ENCODE measurements around the gene FCN1. TPM values are rescaled to one million over a fixed set of nuclear protein-coding genes. Genes with fewer than 3 reads are reported as not detected.

FCN1 gene
- total and polyA plus RNA-seq, 2 experiments from 2014 or later = not detected

DNA sequence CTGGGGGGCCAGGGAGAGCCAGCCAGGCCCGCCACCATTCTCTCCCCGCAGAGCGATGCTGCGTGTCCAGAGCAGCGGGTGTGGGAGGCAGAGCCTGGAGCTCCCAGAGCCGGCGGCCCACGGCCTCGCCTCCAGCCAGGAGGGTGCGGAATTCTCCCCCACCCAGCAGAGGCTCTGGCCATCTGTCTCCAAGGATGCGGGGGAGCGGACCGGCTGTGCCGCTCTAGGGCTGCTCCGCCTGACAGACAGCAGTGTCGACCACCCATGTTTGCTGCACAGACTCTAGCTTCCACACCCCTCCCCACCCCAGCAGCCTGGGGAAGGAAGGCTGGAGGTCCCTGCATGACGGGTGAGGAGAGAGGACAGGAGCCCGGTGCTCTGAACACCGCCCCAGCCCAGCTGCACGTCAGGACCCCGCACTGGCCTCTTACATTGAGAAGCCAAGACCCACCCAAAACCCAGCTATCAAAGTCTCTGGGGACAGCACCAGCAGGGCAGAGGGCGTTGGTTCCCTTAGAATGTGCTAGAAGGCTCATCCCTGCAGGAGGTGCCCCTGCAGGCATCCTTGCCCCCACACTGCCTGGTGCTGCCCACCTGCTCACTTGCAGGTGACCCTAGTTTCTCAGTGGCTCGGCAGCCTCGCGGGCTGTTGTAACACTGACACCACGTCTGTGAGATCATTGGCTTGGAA is 29.7 kb upstream of the FCN1 start:
- Histone ChIP-seq H4K20me1 (ENCODE audit: insufficient read depth, poor library complexity, severe bottlenecking) (no peaks in the 10 kb centered on the region), H3K9me2 (replicated peaks; ENCODE audit: insufficient read depth) (no peaks in the 10 kb centered on the region), H3K79me2 (no peaks in the 10 kb centered on the region), H3K36me3 (replicated peaks; ENCODE audit: insufficient read depth, low read depth) (no peaks in the 10 kb centered on the region), H3K4me1 (ENCODE audit: insufficient read depth) (peaks cover 10% of the 10 kb centered on the region), H2AFZ (no peak overlapping the region), H3K4me3 (no peak overlapping the region), H3K4me2 (no peak overlapping the region), H3K9me3 (ENCODE audit: low read depth) (no peaks in the 10 kb centered on the region), H3K27ac (no peak overlapping the region), H3K27me3 (no peaks in the 10 kb centered on the region)
- TF ChIP-seq EZH2 (IDR thresholded peaks at IDR 0.05; ENCODE audit: borderline replicate concordance) (no peak), EZH2phosphoT487 (IDR thresholded peaks at IDR 0.05; ENCODE audit: low read depth, severe bottlenecking, unreplicated experiment) (no peak)
- TF ChIP-seq, protein P1, sequence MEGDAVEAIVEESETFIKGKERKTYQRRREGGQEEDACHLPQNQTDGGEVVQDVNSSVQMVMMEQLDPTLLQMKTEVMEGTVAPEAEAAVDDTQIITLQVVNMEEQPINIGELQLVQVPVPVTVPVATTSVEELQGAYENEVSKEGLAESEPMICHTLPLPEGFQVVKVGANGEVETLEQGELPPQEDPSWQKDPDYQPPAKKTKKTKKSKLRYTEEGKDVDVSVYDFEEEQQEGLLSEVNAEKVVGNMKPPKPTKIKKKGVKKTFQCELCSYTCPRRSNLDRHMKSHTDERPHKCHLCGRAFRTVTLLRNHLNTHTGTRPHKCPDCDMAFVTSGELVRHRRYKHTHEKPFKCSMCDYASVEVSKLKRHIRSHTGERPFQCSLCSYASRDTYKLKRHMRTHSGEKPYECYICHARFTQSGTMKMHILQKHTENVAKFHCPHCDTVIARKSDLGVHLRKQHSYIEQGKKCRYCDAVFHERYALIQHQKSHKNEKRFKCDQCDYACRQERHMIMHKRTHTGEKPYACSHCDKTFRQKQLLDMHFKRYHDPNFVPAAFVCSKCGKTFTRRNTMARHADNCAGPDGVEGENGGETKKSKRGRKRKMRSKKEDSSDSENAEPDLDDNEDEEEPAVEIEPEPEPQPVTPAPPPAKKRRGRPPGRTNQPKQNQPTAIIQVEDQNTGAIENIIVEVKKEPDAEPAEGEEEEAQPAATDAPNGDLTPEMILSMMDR (IDR thresholded peaks at IDR 0.05; ENCODE audit: poor library complexity) = no peak
- 80% methylated on average over 26 of the region's 26 CpGs for WGBS (ENCODE audit: low lambda C conversion rate, missing lambda C conversion rate)
- no peak for DNase-seq (ENCODE audit: low spot score)

DNA sequence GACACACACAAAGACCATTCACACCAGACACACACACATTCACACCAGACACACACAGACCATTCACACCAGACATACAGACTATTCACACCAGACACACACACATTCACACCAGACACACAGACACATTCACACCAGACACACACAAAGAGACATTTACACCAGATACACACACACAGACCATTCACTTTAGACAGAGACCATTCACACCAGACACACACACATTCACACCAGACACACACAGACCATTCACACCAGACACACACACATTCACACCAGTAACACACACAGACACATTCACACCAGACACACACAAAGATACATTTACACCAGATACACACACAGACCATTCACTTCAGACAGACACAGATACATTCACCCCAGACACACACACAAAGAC is 29.0 kb upstream of the FCN1 start:
- H3K27ac ChIP-seq = no peak overlapping the region
- no peaks in the 10 kb centered on the region for H3K9me3 ChIP-seq (ENCODE audit: low read depth)
- no peaks in the 10 kb centered on the region for H4K20me1 ChIP-seq (ENCODE audit: insufficient read depth, poor library complexity, severe bottlenecking)
- no peak overlapping the region for H3K4me2 ChIP-seq
- no peak overlapping the region for H3K4me3 ChIP-seq
- H2AFZ ChIP-seq = no peak overlapping the region
- no peaks in the 10 kb centered on the region for H3K27me3 ChIP-seq
- TF ChIP-seq EZH2 (IDR thresholded peaks at IDR 0.05; ENCODE audit: borderline replicate concordance) (no peak), EZH2phosphoT487 (IDR thresholded peaks at IDR 0.05; ENCODE audit: low read depth, severe bottlenecking, unreplicated experiment) (no peak)
- TF ChIP-seq, protein P1 (IDR thresholded peaks at IDR 0.05; ENCODE audit: poor library complexity) = no peak
- DNase-seq (ENCODE audit: low spot score) = no peak
- no peaks in the 10 kb centered on the region for H3K79me2 ChIP-seq
- H3K36me3 ChIP-seq (replicated peaks; ENCODE audit: insufficient read depth, low read depth) = no peaks in the 10 kb centered on the region
- peaks cover 10% of the 10 kb centered on the region for H3K4me1 ChIP-seq (ENCODE audit: insufficient read depth)
- no peaks in the 10 kb centered on the region for H3K9me2 ChIP-seq (replicated peaks; ENCODE audit: insufficient read depth)

DNA sequence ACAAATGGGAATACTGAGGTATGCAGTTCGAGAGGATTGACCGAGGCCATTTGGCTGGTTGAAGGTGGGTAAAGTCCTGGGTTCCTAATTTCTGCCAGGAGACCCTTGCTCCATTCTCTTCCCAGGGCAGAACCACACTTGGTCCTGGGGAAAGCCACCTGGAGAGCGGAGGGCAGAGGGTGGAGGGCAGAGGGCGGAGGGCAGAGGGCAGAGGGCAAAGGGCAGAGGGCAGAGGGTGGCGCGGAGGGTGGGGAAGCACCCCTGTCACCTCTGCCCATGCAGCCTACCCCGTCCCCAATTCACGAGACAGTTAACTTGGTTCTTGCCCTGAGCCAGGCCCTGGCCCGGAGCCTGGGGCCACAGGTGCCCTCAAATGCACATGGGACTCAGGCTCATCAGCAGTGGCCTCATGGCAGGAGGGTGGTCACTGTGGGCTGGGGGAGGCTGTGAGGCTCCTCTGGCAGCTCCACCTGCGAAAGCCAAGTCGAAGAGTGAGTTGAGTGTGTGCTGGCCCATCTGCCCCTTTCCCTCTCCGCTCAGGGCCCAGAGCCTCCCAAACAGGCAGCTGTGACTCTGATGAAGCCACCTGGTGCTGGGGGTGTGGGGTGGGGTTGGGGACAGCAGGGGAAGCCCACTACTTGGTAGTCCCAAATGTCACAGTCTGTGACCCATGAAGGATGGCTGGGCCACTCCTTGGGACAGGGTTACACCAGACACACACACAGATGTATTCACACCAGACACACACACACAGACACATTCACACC is 28.0 kb upstream of the FCN1 start:
- H2AFZ ChIP-seq = no peak overlapping the region
- H3K9me2 ChIP-seq (replicated peaks; ENCODE audit: insufficient read depth) = no peaks in the 10 kb centered on the region
- H3K79me2 ChIP-seq = no peaks in the 10 kb centered on the region
- H3K4me3 ChIP-seq = no peak overlapping the region
- no peaks in the 10 kb centered on the region for H3K36me3 ChIP-seq (replicated peaks; ENCODE audit: insufficient read depth, low read depth)
- no peak for DNase-seq (ENCODE audit: low spot score)
- TF ChIP-seq, protein P1 (IDR thresholded peaks at IDR 0.05; ENCODE audit: poor library complexity) = no peak
- no peak for TF ChIP-seq EZH2phosphoT487 (IDR thresholded peaks at IDR 0.05; ENCODE audit: low read depth, severe bottlenecking, unreplicated experiment)
- TF ChIP-seq EZH2 (IDR thresholded peaks at IDR 0.05; ENCODE audit: borderline replicate concordance) = no peak
- no peaks in the 10 kb centered on the region for H3K9me3 ChIP-seq (ENCODE audit: low read depth)
- H3K27me3 ChIP-seq = no peaks in the 10 kb centered on the region
- no peak overlapping the region for H3K27ac ChIP-seq
- no peak overlapping the region for H3K4me2 ChIP-seq
- H3K4me1 ChIP-seq (ENCODE audit: insufficient read depth) = peaks cover 10% of the 10 kb centered on the region
- WGBS (ENCODE audit: low lambda C conversion rate, missing lambda C conversion rate) = 82% methylated on average over 11 of the region's 12 CpGs
- no peaks in the 10 kb centered on the region for H4K20me1 ChIP-seq (ENCODE audit: insufficient read depth, poor library complexity, severe bottlenecking)
